NCI-H748 (cell line): Measurements from ENCODE around the gene CNNM3.
A peak's percentile ranks its signal among the peaks of the same experiment; 100 is the strongest.

Source experiments
- DNase-seq: peaks from one replicate; lab custom pipeline; 2025; ENCODE audit not compliant: unreplicated experiment; lab: John Stamatoyannopoulos, UW

The CNNM3 gene

DNA sequence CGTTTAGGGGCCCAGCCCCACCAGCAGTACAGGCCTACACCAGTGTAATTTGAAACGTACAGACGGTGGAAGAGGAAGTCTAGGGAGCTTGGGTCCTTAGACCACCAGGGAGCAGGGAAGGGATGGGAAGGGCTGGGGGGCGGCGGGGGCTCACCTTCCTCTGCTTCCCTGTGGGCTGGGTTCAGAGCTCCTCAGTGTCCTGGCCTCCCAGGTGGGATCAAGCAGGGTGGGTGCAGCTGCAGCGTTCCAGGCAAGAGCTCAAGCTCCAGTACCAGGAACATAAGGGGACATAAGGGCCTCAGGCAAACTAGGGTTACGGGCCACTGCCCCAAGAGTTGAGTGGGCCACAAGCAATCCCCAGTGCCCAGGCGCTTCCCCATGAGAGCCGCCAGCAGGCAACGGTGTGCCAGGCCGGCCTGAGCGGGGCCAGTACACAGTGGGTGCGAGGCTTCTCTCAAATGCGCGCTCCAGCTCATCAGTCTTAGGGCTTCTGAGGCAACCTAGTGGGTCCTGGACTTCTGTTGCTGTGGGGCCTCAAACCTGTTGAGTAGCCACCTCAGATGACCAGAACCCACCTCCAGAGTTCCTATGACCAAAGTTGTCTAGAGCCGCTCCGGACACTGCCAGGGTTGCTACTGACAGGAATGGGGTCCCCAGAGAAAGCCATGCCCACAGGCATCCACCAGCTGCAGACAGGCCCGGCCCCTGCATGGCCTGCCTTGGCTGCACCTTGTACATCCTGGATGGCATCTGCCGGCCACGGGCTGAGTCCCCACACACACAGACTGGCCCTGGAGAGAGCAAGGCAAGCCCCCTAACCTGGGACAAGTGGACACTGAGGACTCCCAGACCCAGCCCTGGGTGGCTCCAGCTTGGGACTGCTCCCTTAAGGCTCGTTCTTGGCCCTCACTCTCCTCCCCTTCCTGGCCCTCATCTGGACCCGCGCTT lies 22.6 kb downstream of the CNNM3 start:
- no peak for DNase-seq

- DNase-seq = no peak
Observed at GRCh38 chr2:96839293-96839874, 23.3 kb downstream of the CNNM3 start.

- no peak for DNase-seq
Observed at GRCh38 chr2:96839875-96840850, 24.1 kb downstream of the CNNM3 start.

- no peak for DNase-seq
Observed at GRCh38 chr2:96841701-96842495, 25.8 kb downstream of the CNNM3 start.

GRCh38 chr2:96842600-96842999 lies 26.5 kb downstream of the CNNM3 start:
- DNase-seq = no peak

DNA sequence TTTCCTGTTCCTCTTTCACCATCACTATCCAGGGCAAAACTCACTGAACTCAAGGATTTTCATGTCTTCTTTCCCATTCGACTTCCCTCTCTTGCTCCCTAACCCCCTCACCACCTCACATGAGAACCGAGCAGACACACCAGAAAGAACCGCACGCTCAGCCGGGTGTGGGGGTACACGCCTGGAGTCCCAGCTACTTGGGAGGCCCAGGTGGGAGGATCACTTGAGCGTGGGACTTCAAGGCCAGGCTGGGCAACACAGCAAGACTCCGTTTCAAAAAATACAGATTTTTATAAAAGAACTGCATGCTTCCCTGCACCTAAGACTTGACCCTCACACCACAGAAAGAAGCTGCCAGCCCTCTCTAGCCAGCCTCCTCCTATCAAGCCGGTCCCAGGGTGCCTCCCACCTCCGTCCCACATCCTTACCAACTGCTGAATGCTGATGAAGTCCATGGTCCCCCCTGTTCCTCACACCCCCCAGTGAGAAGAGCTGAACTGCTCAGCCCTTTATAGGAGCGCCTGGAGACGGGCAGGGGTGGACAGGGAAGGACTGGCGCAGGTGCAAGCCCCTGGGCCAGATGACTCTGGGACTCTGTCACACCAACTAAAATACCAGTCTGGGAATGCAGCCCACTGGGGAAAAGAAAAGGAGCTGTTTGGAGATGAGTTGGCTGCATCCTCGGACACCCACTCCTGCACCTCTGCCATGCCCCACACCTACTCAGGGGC lies 27.6 kb downstream of the CNNM3 start, which contains the start of gene ANKRD23:
ANKRD23 (minus strand) TSS at position 484 of the 731 bp plus-strand sequence; CDS start at position 455, 29 bp downstream.
- DNase-seq = no peak

- DNase-seq = no peak
Observed at GRCh38 chr2:96844405-96844808, 28.3 kb downstream of the CNNM3 start.

DNA sequence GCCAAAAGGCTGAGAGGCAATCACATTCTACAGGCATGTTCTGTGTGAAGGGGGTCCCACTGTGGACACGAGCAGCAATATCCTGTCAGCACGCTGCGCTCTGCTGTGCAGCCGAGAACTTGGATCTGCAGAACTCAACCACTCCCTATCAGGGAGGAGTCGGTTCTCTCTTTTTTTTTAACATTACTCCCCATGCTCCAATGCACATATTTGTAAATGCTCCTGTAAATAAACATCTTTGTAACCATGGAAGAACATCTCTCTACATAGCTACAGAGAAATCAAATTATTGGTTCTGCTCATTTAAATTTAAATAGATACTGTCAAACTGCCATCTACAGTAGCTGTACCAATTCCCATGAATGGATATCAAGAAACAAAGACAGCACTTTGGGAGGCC lies 30.8 kb downstream of the CNNM3 start:
- no peak for DNase-seq

GRCh38 chr2:96847586-96847985 lies 31.5 kb downstream of the CNNM3 start:
- no peak for DNase-seq

GRCh38 chr2:96848264-96848663 lies 32.2 kb downstream of the CNNM3 start:
- DNase-seq = no peak

DNA sequence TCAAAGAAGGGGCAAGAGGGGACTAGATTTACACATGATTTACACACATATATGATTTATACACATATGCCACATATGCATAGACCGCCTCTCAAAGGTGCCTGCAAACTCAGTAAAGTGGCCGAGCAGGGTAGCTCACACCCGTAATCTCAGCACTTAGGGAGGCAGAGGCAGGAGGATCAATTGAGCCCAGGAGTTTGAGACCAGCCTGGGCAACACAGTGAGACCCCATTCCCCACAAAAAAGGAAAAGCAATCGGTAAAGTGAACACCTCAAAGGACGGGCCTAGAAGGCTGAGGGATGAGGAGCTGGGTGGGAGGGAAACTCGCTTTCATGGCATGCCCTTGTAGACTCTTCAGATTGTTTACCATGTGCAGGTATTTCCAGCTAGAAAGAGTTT lies 36.6 kb downstream of the CNNM3 start:
- DNase-seq = no peak

DNA sequence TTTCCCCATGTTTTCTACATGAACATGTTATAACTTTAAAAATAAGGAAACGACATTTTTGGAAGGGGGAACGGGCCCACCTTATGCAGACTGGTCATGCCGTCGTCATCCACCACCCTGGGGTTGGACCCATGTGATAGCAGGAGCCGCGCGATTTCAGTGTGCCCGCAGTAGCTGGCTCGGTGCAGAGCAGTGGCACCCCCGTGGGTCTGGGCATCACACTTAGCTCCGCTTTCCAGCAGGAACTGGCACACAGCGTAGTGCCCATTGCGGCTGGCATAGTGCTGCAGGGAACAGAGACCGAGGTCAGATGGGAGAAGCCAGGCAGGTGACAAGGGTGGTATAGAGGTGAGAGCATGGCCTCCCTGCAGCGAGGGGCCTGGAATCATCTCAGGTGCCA lies 37.3 kb downstream of the CNNM3 start:
- no peak for DNase-seq

DNA sequence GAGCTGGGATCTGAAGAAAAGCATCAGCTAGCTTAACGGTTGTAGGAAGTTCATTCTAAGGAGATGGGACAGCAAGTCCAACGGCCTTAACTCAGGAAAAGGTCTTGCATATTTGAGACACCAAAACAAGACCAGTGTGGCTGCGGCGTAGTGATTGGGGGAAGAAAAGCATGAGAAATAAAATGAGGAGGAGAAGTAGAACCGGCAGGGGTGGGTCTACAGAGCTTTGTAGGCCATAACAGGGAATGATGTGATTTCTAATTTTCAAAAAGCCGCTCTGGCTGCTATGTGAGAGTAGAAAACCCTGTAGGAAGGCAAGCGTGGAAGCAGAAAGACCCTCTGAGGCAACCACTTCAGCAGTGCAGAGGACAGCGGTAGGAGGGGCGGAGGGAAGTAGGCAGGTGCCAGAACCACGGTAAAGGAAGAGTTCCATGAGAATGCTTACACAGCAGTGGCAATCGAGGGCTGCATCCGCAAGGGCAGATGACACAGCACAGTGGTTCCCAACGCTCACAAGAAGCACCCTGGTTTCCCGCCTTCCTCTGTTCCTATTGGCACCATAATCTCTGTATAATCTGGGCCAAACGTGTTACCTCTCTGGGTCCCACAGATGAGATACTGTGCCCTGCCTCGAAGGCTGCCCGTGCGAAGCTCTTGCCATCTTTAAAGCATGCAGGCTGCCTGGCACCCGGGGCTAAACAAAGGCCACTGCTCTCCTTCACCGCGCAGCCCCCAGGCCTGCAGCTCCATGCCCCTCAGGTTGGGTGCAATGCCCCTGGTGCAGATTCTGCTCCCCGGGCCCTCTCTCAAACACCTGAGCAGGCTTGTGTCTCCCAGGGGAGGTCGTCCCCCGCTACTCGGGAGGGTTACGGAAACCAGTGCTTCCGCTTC lies 41.0 kb downstream of the CNNM3 start:
- peak; percentile 48 for DNase-seq

DNA sequence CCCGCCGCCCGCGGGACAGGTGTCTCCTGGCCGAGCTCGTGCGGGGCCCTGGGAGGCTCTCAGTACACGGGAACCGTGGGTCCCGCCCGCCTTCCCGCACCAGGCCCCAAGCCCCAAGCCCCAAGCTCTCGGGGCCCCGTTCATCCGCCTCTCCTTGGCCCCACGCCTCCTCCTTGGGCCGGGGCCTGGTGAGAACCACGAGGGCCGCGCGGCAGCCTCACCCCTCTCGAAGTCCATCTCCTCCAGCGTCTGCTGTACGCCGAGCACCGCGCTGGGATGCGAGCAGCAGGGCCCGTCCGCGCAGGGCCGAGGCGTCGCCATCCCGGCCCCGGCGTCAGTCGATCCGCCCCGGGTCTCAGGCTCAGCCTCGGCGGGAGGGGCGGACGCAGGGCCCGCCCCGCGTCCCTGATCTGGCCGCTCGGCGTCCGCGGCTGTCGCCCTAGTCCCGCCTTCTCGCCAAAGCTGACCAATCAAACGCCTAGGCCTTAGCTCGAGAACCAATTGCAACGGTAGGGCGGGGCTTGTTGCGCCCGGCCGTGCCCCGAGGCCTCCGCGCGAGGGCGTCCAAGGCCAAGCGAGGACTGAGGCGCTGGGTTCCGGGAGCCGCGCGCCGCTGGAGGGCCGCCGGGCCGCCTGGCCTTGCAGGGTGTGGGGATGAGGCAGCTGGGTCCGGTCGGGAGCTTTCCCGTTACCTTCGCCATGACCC lies 41.8 kb downstream of the CNNM3 start, which contains the start of gene ANKRD39:
ANKRD39 (minus strand) TSS at position 350 of the 706 bp plus-strand sequence; CDS start at position 321, 29 bp downstream.
- DNase-seq = peak; percentile 95

GRCh38 chr2:96859099-96859649 lies 43.1 kb downstream of the CNNM3 start:
- no peak for DNase-seq

GRCh38 chr2:96859681-96860064 lies 43.6 kb downstream of the CNNM3 start:
- no peak for DNase-seq
